Neural cell (in vitro differentiated cells): ENCODE measurements around the gene VPREB1. TPM values are rescaled to one million over a fixed set of nuclear protein-coding genes. Genes with fewer than 3 reads are reported as not detected.

Experiments used
- H2AFZ ChIP-seq: fragments of 200-600, 300-800 bp; sonication (generic), shearing (Covaris generic); 2 replicates; pipeline ENCODE4 v1.6.0; 2014; ENCODE audit warnings: low read depth, mild to moderate bottlenecking, antibody characterized with exemption, low read length, moderate library complexity
- H3F3A ChIP-seq: fragments of 200-600 bp; shearing (Covaris generic); 2 replicates; pipeline ENCODE4 v1.6.1; 2016; ENCODE audit warnings: mild to moderate bottlenecking, moderate library complexity, mixed read lengths, antibody characterized with exemption, low read length; ENCODE audit not compliant: insufficient read depth, poor library complexity, severe bottlenecking
- H3K27ac ChIP-seq: fragments of 200-600, 300-800 bp; sonication (generic), shearing (Covaris generic); 2 replicates; pipeline ENCODE4 v1.5.1; 2014; ENCODE audit warnings: mild to moderate bottlenecking, low read length, moderate library complexity
- H3K27me3 ChIP-seq: fragments of 300-800, 200-600 bp; sonication (generic), shearing (Covaris generic); 2 replicates; pipeline ENCODE4 v1.6.0; 2014; ENCODE audit warnings: mild to moderate bottlenecking, low read depth, low read length, moderate library complexity; ENCODE audit not compliant: insufficient read depth
- H3K36me3 ChIP-seq: fragments of 300-800, 200-600 bp; sonication (generic), shearing (Covaris generic); 2 replicates; pipeline ENCODE4 v1.5.1; 2014; ENCODE audit warnings: mild to moderate bottlenecking, antibody characterized with exemption, low read length, moderate library complexity; ENCODE audit not compliant: insufficient read depth
- H3K4me2 ChIP-seq: fragments of 300-800, 200-600 bp; sonication (generic), shearing (Covaris generic); 2 replicates; pipeline ENCODE4 v1.6.0; 2014; ENCODE audit warnings: mild to moderate bottlenecking, low read length
- H3K4me3 ChIP-seq: fragments of 300-800, 200-600 bp; sonication (generic), shearing (Covaris generic); 2 replicates; pipeline ENCODE4 v1.5.1; 2014; ENCODE audit warnings: mild to moderate bottlenecking, low read length, moderate library complexity
- H3K79me2 ChIP-seq: fragments of 200-600 bp; shearing (Covaris generic); replicated peaks from 2 replicates; pipeline ENCODE4 v1.6.0; 2014; ENCODE audit warnings: mild to moderate bottlenecking, low read length, moderate library complexity; ENCODE audit not compliant: insufficient read depth
- H3K9ac ChIP-seq: fragments of 300-800, 200-600 bp; sonication (generic), shearing (Covaris generic); 2 replicates; pipeline ENCODE4 v1.6.1; 2016; ENCODE audit warnings: mild to moderate bottlenecking, low read length, mixed read lengths
- H3K9me2 ChIP-seq: fragments of 200-600 bp; shearing (Covaris generic); 2 replicates; pipeline ENCODE4 v1.6.1; 2016; ENCODE audit warnings: mild to moderate bottlenecking, low read length, mixed read lengths; ENCODE audit not compliant: insufficient read depth
- H3K9me3 ChIP-seq: fragments of 200-600, 300-800 bp; sonication (generic), shearing (Covaris generic); 2 replicates; pipeline ENCODE4 v1.6.1; 2016; ENCODE audit warnings: mild to moderate bottlenecking, mixed run types, low read length, moderate library complexity, mixed read lengths
- H4K20me1 ChIP-seq: fragments of 200-600 bp; shearing (Covaris generic); 2 replicates; pipeline ENCODE4 v1.6.1; 2016; ENCODE audit warnings: mild to moderate bottlenecking, mixed run types; ENCODE audit not compliant: insufficient read depth
- CTCF ChIP-seq: fragments of 450-650 bp; IDR thresholded peaks from 2 replicates; pipeline ENCODE4 v1.5.1; 2014; ENCODE audit warnings: antibody characterized with exemption, mild to moderate bottlenecking, moderate library complexity; ENCODE audit not compliant: poor library complexity, severe bottlenecking
- EP300 ChIP-seq: fragments of 450-650 bp; conservative IDR thresholded peaks from 2 replicates; pipeline ENCODE4 v1.6.1; 2014; ENCODE audit warnings: antibody characterized with exemption, mild to moderate bottlenecking, moderate library complexity; ENCODE audit not compliant: poor library complexity, severe bottlenecking
- EZH2 ChIP-seq: fragments of 200-600, 300-800 bp; shearing (Covaris generic), sonication (generic); IDR thresholded peaks from 2 replicates; pipeline ENCODE4 v1.6.1; 2014; ENCODE audit warnings: antibody characterized with exemption, low read length, borderline replicate concordance, mild to moderate bottlenecking; ENCODE audit not compliant: insufficient read depth, poor library complexity, severe bottlenecking
- MXI1 ChIP-seq: fragments of 450-650 bp; conservative IDR thresholded peaks from 2 replicates; pipeline ENCODE4 v1.6.1; 2014; ENCODE audit warnings: antibody characterized with exemption, mild to moderate bottlenecking; ENCODE audit not compliant: poor library complexity, severe bottlenecking
- POLR2AphosphoS5 ChIP-seq: IDR thresholded peaks from 2 replicates; pipeline ENCODE4 v1.6.1; 2012
- RAD21 ChIP-seq: fragments of 450-650 bp; conservative IDR thresholded peaks from 2 replicates; pipeline ENCODE4 v1.6.1; 2014; ENCODE audit warnings: antibody characterized with exemption, mild to moderate bottlenecking, moderate library complexity
- REST ChIP-seq: IDR thresholded peaks from 2 replicates; pipeline ENCODE4 v1.6.1; 2012; ENCODE audit warnings: borderline replicate concordance
- SMC3 ChIP-seq: fragments of 450-650 bp; conservative IDR thresholded peaks from 2 replicates; pipeline ENCODE4 v1.6.1; 2014; ENCODE audit warnings: antibody characterized with exemption, mild to moderate bottlenecking, moderate library complexity; ENCODE audit not compliant: poor library complexity
- TAF1 ChIP-seq: IDR thresholded peaks from 2 replicates; pipeline ENCODE4 v1.6.1; 2012; ENCODE audit warnings: low read depth
- polyA minus RNA-seq: library from RNA; depleted of rRNA, polyadenylated mRNA; stranded (reverse); fragments of >200 nt; gene quantifications from 2 replicates; pipeline ENCODE4 v1.2.3, GENCODE V29; 2014
- polyA plus RNA-seq: library from polyadenylated mRNA; depleted of rRNA; stranded (reverse); fragments of >200 nt; gene quantifications from 2 replicates; pipeline ENCODE4 v1.2.3, GENCODE V29; 2014

The VPREB1 gene
- not detected in 2 replicates for polyA plus RNA-seq
- polyA minus RNA-seq, result not detected in 2 replicates

- Histone ChIP-seq H3K9ac (no peak within 1 kb of the TSS), H3K4me2 (no peak within 1 kb of the TSS), H3K36me3 (no peaks in the 10 kb centered on the region), H3K4me3 (no peak within 1 kb of the TSS), H3K79me2 (no peaks in the 10 kb centered on the region), H3K9me3 (no peaks in the 10 kb centered on the region), H4K20me1 (no peaks in the 10 kb centered on the region), H3K27me3 (peaks cover 47% of the 10 kb centered on the region), H3K27ac (no peak within 1 kb of the TSS), H3K9me2 (no peaks in the 10 kb centered on the region), H3F3A (no peaks in the 10 kb centered on the region), H2AFZ (no peak within 1 kb of the TSS)
- TF ChIP-seq MXI1, result no peak
- no peak for TF ChIP-seq REST
- no peak for TF ChIP-seq SMC3
These were observed at the start of gene VPREB1 for GRCh38 chr22:22244316-22245250. VPREB1 (plus strand) TSS chr22:22244786; CDS start chr22:22244814, 28 bp downstream.

- Histone ChIP-seq H3K79me2 (no peaks in the 10 kb centered on the region), H3K9me2 (no peaks in the 10 kb centered on the region), H2AFZ (no peak overlapping the region), H3K9ac (no peak overlapping the region), H3K36me3 (no peaks in the 10 kb centered on the region), H3K27me3 (peaks cover 3% of the 10 kb centered on the region), H3K4me2 (no peak overlapping the region), H3K27ac (no peak overlapping the region), H4K20me1 (no peaks in the 10 kb centered on the region), H3K4me3 (no peak overlapping the region), H3F3A (no peaks in the 10 kb centered on the region), H3K9me3 (no peaks in the 10 kb centered on the region)
- TF ChIP-seq REST, result no peak
- TF ChIP-seq RAD21, result no peak
- no peak for TF ChIP-seq EZH2
- TF ChIP-seq CTCF, result no peak
- TF ChIP-seq SMC3, result no peak
- TF ChIP-seq TAF1, result no peak
- no peak for TF ChIP-seq EP300
- TF ChIP-seq POLR2AphosphoS5, result no peak
- no peak for TF ChIP-seq MXI1
These were observed 49.7 kb upstream of the VPREB1 start for GRCh38 chr22:22194931-22195264.
